SK-N-SH treated with all-trans-retinoic acid at 6 μM for 48 hours (cell line): Measurements from ENCODE around the gene PGM1.

Source experiments
- ATAC-seq: fragments of 200-7000 bp; cut with Tn5 transposase; 3 replicates; pipeline ENCODE4 v1.9.1; 2020; ENCODE audit warnings: mild to moderate bottlenecking, moderate library complexity
- BACH2 ChIP-seq: fragments of 250-450 bp; sonication (Bioruptor Pico); IDR thresholded peaks from 2 replicates; pipeline ENCODE4 v1.9.0; 2021; ENCODE audit warnings: mild to moderate bottlenecking, borderline replicate concordance
- CREB5 ChIP-seq: fragments of 250-450 bp; sonication (Bioruptor Pico); IDR thresholded peaks from 2 replicates; pipeline ENCODE4 v1.5.1; 2020; ENCODE audit warnings: low read depth, mild to moderate bottlenecking, moderate library complexity
- CSDC2 ChIP-seq: fragments of 250-450 bp; sonication (Bioruptor Pico); IDR thresholded peaks from 2 replicates; pipeline ENCODE4 v1.5.0; 2020; ENCODE audit warnings: mild to moderate bottlenecking, moderate library complexity
- ESRRG ChIP-seq: fragments of 250-450 bp; sonication (Bioruptor Pico); IDR thresholded peaks from 2 replicates; pipeline ENCODE4 v1.6.1; 2021; ENCODE audit warnings: mild to moderate bottlenecking
- GLIS3 ChIP-seq: fragments of 250-450 bp; sonication (Bioruptor Pico); IDR thresholded peaks from 2 replicates; pipeline ENCODE4 v1.5.0; 2020; ENCODE audit warnings: mild to moderate bottlenecking, moderate library complexity
- ISL1 ChIP-seq: fragments of 250-450 bp; sonication (Bioruptor Pico); IDR thresholded peaks from 2 replicates; pipeline ENCODE4 v2.1.2; 2022; ENCODE audit warnings: mild to moderate bottlenecking, moderate library complexity
- OSR1 ChIP-seq: fragments of 250-450 bp; sonication (Bioruptor Pico); IDR thresholded peaks from 2 replicates; pipeline ENCODE4 v1.8.0; 2022; ENCODE audit warnings: moderate library complexity, mild to moderate bottlenecking, inconsistent platforms
- PATZ1 ChIP-seq: fragments of 250-450 bp; sonication (Bioruptor Pico); IDR thresholded peaks from 2 replicates; pipeline ENCODE4 v1.8.0; 2020; ENCODE audit warnings: mild to moderate bottlenecking, moderate library complexity, borderline replicate concordance
- POU6F1 ChIP-seq: fragments of 250-450 bp; sonication (Bioruptor Pico); IDR thresholded peaks from 2 replicates; pipeline ENCODE4 v1.8.0; 2021; ENCODE audit warnings: low read depth, mild to moderate bottlenecking, moderate library complexity, borderline replicate concordance
- PPARA ChIP-seq: fragments of 250-450 bp; sonication (Bioruptor Pico); IDR thresholded peaks from 2 replicates; pipeline ENCODE4 v1.5.0; 2020; ENCODE audit warnings: mild to moderate bottlenecking, borderline replicate concordance
- RARB ChIP-seq: fragments of 250-450 bp; sonication (Bioruptor Pico); IDR thresholded peaks from 2 replicates; pipeline ENCODE4 v1.8.0; 2021; ENCODE audit warnings: mild to moderate bottlenecking, moderate library complexity
- SNAI2 ChIP-seq: fragments of 250-450 bp; sonication (Bioruptor Pico); IDR thresholded peaks from 2 replicates; pipeline ENCODE4 v1.5.0; 2020; ENCODE audit warnings: mild to moderate bottlenecking, moderate library complexity
- TCF4 ChIP-seq: fragments of 250-450 bp; sonication (Bioruptor Pico); IDR thresholded peaks from 2 replicates; pipeline ENCODE4 v1.8.0; 2021; ENCODE audit warnings: mild to moderate bottlenecking, moderate library complexity, borderline replicate concordance
- TOX ChIP-seq: fragments of 250-450 bp; sonication (Bioruptor Pico); IDR thresholded peaks from 2 replicates; pipeline ENCODE4 v1.8.0; 2021; ENCODE audit warnings: mild to moderate bottlenecking, moderate library complexity, borderline replicate concordance
- TSHZ2 ChIP-seq: fragments of 250-450 bp; sonication (Bioruptor Pico); IDR thresholded peaks from 2 replicates; pipeline ENCODE4 v1.5.0; 2020; ENCODE audit warnings: mild to moderate bottlenecking, moderate library complexity
- ZC3H10 ChIP-seq: fragments of 250-450 bp; sonication (Bioruptor Pico); IDR thresholded peaks from 2 replicates; pipeline ENCODE4 v1.5.1; 2021; ENCODE audit warnings: mild to moderate bottlenecking, moderate library complexity
- ZFP3 ChIP-seq: fragments of 250-450 bp; sonication (Bioruptor Pico); IDR thresholded peaks from 2 replicates; pipeline ENCODE4 v1.5.0; 2020; ENCODE audit warnings: mild to moderate bottlenecking, moderate library complexity
- ZFP30 ChIP-seq: fragments of 450-650 bp; formaldehyde crosslinking; IDR thresholded peaks from 2 replicates; pipeline ENCODE4 v1.5.0; 2022; ENCODE audit warnings: mild to moderate bottlenecking, moderate library complexity
- ZNF565 ChIP-seq: fragments of 450-650 bp; formaldehyde crosslinking; conservative IDR thresholded peaks from 2 replicates; pipeline ENCODE4 v1.5.0; 2020; ENCODE audit warnings: low read depth, mild to moderate bottlenecking, moderate library complexity
- ZNF70 ChIP-seq: fragments of 450-650 bp; formaldehyde crosslinking; IDR thresholded peaks from 2 replicates; pipeline ENCODE4 v1.5.0; 2020; ENCODE audit warnings: mild to moderate bottlenecking, moderate library complexity
- ZNF8 ChIP-seq: fragments of 450-650 bp; formaldehyde crosslinking; IDR thresholded peaks from 2 replicates; pipeline ENCODE4 v1.5.0; 2020; ENCODE audit warnings: mild to moderate bottlenecking, moderate library complexity
- TF ChIP-seq, protein P1 (sequence below): fragments of 250-450 bp; sonication (Bioruptor Pico); IDR thresholded peaks from 2 replicates; pipeline ENCODE4 v1.5.1; 2021; ENCODE audit warnings: mild to moderate bottlenecking, moderate library complexity

The PGM1 gene

GRCh38 chr1:63595435-63595834, 2.2 kb downstream of the PGM1 start (continued):
- TF ChIP-seq, protein P1, sequence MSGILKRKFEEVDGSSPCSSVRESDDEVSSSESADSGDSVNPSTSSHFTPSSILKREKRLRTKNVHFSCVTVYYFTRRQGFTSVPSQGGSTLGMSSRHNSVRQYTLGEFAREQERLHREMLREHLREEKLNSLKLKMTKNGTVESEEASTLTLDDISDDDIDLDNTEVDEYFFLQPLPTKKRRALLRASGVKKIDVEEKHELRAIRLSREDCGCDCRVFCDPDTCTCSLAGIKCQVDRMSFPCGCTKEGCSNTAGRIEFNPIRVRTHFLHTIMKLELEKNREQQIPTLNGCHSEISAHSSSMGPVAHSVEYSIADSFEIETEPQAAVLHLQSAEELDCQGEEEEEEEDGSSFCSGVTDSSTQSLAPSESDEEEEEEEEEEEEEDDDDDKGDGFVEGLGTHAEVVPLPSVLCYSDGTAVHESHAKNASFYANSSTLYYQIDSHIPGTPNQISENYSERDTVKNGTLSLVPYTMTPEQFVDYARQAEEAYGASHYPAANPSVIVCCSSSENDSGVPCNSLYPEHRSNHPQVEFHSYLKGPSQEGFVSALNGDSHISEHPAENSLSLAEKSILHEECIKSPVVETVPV: no peak
- TF ChIP-seq OSR1 (CRISPR knock-in tag): no peak
- no peak for TF ChIP-seq PPARA (CRISPR knock-in tag)
- TF ChIP-seq GLIS3: no peak
- TF ChIP-seq ESRRG (CRISPR knock-in tag): no peak
- TF ChIP-seq BACH2 (CRISPR knock-in tag): no peak
- TF ChIP-seq TCF4: no peak
- TF ChIP-seq RARB (CRISPR knock-in tag): no peak

- TF ChIP-seq ESRRG (CRISPR knock-in tag) (no peak), RARB (CRISPR knock-in tag) (no peak), ZFP3 (CRISPR knock-in tag) (no peak), GLIS3 (no peak), PATZ1 (CRISPR knock-in tag) (no peak), TCF4 (no peak), TOX (CRISPR knock-in tag) (no peak), PPARA (CRISPR knock-in tag) (no peak), CSDC2 (CRISPR knock-in tag) (no peak), BACH2 (CRISPR knock-in tag) (no peak), SNAI2 (CRISPR knock-in tag) (no peak), ZFP30 (CRISPR knock-in tag) (no peak), OSR1 (CRISPR knock-in tag) (no peak), ZC3H10 (CRISPR knock-in tag) (no peak), POU6F1 (CRISPR knock-in tag) (no peak), ZNF70 (CRISPR knock-in tag) (no peak), ISL1 (CRISPR knock-in tag) (no peak), ZNF8 (CRISPR knock-in tag) (no peak)
- TF ChIP-seq, protein P1: no peak
Measured at GRCh38 chr1:63599799-63600198, 6.6 kb downstream of the PGM1 start.

DNA sequence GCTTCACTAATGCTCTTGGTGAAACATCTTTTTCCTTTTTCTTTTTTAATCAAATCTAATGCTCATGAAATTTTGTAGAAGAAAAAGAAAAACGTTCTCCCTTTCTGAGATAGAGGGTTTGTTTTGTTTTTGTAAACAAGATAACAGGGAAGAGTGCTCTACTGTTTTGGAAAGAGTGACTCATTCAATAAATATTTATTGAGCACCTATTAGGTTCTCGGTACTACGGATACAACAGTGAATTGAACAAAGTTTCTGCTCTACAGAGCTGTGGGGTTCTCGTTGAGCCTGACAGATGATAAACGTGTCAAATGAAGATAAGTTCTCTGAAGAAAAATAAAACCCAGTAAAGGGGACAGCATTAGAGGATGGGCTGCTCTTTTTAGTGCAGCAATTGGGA, 7.0 kb downstream of the PGM1 start:
- no peak for ATAC-seq
- TF ChIP-seq GLIS3 (no peak), TOX (CRISPR knock-in tag) (no peak), CSDC2 (CRISPR knock-in tag) (no peak), ZFP3 (CRISPR knock-in tag) (no peak), POU6F1 (CRISPR knock-in tag) (no peak), ISL1 (CRISPR knock-in tag) (no peak), TCF4 (no peak), ZNF70 (CRISPR knock-in tag) (no peak), PATZ1 (CRISPR knock-in tag) (no peak), ZFP30 (CRISPR knock-in tag) (no peak), ZNF8 (CRISPR knock-in tag) (no peak), ZC3H10 (CRISPR knock-in tag) (no peak), TSHZ2 (CRISPR knock-in tag) (no peak), CREB5 (CRISPR knock-in tag) (no peak), RARB (CRISPR knock-in tag) (no peak), PPARA (CRISPR knock-in tag) (no peak), OSR1 (CRISPR knock-in tag) (no peak), ESRRG (CRISPR knock-in tag) (no peak), ZNF565 (no peak)

More at GRCh38 chr1:63599799-63600198, 6.6 kb downstream of the PGM1 start:
- no peak for ATAC-seq
